Measurements from ENCODE around the gene CADM2.

CADM2 gene

DNA sequence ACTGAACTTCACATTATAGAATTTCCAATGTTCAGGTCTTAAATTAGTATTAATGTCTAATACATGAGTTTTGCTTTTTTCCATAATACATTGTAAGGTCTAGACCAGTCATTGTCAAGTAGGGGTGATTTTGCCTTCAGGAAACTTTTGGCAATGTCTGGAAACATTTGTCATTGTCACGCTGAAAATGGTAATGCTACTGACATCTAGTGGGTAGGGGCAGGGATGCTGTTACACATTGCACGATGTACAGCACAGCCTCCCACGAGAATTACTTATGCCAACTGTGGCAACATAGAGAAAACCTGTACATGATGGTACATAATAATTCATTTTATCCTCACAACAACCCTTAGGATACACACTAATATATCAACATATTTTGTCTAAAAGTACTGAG is 384.1 kb downstream of the CADM2 start:
- TF ChIP-seq, protein P1, sequence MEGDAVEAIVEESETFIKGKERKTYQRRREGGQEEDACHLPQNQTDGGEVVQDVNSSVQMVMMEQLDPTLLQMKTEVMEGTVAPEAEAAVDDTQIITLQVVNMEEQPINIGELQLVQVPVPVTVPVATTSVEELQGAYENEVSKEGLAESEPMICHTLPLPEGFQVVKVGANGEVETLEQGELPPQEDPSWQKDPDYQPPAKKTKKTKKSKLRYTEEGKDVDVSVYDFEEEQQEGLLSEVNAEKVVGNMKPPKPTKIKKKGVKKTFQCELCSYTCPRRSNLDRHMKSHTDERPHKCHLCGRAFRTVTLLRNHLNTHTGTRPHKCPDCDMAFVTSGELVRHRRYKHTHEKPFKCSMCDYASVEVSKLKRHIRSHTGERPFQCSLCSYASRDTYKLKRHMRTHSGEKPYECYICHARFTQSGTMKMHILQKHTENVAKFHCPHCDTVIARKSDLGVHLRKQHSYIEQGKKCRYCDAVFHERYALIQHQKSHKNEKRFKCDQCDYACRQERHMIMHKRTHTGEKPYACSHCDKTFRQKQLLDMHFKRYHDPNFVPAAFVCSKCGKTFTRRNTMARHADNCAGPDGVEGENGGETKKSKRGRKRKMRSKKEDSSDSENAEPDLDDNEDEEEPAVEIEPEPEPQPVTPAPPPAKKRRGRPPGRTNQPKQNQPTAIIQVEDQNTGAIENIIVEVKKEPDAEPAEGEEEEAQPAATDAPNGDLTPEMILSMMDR (IDR thresholded peaks at IDR 0.05; ENCODE audit: unreplicated experiment in 3 of 3): peak in 1 of 3 experiments; percentile 32
- no peak overlapping the region for H3K4me3 Mint-ChIP-seq
- H3K4me1 Mint-ChIP-seq: no peaks in the 10 kb centered on the region
- no peaks in the 10 kb centered on the region for H3K9me3 Mint-ChIP-seq
- no peaks in the 10 kb centered on the region for H3K27me3 Mint-ChIP-seq (ENCODE audit: low read depth)
- no peaks in the 10 kb centered on the region for H3K36me3 Mint-ChIP-seq (ENCODE audit: low read depth)
- no peak overlapping the region for H3K27ac Mint-ChIP-seq

DNA sequence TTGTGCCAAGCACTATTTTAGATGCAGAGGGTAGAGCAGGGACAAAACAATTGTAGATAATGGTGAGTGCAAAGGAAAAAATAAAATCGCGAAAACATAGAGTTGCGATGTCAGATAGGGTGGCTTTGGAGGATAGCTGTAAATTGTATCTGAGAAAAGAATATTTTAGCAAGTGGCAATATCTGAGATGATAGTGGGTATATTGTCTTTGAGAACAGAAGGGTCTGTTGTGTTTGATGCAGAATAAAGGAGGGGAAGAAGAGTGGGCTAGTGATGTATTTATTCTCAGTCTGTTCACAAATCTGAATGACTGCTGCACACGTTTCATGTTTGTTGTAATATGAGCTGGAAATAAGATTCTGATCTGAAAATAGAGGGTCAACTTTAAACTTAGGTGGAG is 396.8 kb downstream of the CADM2 start:
- Mint-ChIP-seq H3K27ac (no peak overlapping the region), H3K27me3 (ENCODE audit: low read depth) (no peaks in the 10 kb centered on the region), H3K4me3 (no peak overlapping the region), H3K9me3 (no peaks in the 10 kb centered on the region), H3K36me3 (ENCODE audit: low read depth) (no peaks in the 10 kb centered on the region), H3K4me1 (no peaks in the 10 kb centered on the region)
- TF ChIP-seq, protein P1 (IDR thresholded peaks at IDR 0.05; ENCODE audit: unreplicated experiment in 3 of 3): no peak

DNA sequence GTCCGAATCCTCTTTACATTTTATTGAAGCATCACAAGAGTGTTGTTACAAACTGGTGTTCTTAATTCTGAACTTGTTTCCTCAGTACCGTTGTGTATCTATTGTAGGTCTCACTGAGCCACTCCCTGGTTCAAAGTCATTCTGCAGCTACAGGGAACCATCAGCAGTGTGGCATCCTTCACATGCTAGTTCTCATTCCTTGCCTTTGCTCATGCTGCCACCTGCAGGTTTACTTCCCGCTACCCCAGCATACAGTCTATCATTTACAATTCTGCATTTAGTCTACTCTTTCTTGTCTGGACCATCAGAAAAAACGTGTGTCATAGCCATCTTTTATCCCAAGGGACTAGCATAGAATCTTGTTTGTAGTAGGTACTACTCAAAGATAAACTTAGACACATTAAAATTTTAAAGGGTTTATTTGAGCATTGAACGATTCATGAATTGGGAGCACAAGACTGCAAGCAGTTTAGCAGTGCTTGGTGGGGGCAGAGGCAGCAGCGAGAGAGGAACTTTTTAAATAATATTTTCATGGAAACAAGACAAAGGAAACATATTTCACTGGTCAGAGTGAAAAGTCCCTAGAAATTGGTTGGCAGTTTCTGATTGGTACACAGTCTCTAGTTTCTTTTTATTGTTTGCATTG is 402.1 kb downstream of the CADM2 start:
- Mint-ChIP-seq H3K27ac (no peak overlapping the region), H3K4me3 (no peak overlapping the region), H3K4me1 (no peaks in the 10 kb centered on the region), H3K27me3 (ENCODE audit: low read depth) (no peaks in the 10 kb centered on the region), H3K9me3 (no peaks in the 10 kb centered on the region), H3K36me3 (ENCODE audit: low read depth) (no peaks in the 10 kb centered on the region)
- TF ChIP-seq, protein P1 (IDR thresholded peaks at IDR 0.05; ENCODE audit: unreplicated experiment in 3 of 3): peak; percentile 53 to 61 (median 55)

DNA sequence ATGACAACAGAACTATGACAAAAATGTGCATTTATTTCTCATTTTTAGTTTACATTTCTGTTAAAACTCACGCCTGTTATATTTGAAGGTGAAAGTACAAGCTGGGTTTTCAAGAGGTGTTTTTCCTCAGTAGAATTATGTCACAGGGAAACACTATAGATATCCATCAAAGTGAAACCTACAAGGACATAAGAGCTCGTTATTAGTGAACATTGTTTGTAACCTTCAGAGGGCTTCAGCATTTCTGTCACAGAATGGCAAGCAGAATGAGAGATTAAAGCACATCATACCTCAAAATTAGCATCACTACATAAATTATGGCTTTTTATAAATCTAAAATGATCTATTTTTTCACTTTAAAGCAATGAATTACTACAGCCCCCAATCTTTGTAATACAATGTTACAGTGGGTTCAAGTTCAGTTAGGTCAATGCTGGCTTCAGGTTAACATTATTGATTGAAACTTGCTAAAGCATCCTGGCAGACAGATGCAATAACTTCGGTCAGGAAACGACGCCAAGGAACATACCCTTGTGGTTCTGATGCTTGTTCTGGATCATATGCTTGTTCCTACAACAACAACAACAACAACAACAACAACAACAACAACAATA is 405.6 kb downstream of the CADM2 start:
- no peaks in the 10 kb centered on the region for H3K27me3 Mint-ChIP-seq (ENCODE audit: low read depth)
- TF ChIP-seq, protein P1 (IDR thresholded peaks at IDR 0.05; ENCODE audit: unreplicated experiment in 3 of 3): no peak
- no peaks in the 10 kb centered on the region for H3K36me3 Mint-ChIP-seq (ENCODE audit: low read depth)
- H3K4me3 Mint-ChIP-seq: no peak overlapping the region
- no peaks in the 10 kb centered on the region for H3K4me1 Mint-ChIP-seq
- H3K27ac Mint-ChIP-seq: no peak overlapping the region
- H3K9me3 Mint-ChIP-seq: no peaks in the 10 kb centered on the region

DNA sequence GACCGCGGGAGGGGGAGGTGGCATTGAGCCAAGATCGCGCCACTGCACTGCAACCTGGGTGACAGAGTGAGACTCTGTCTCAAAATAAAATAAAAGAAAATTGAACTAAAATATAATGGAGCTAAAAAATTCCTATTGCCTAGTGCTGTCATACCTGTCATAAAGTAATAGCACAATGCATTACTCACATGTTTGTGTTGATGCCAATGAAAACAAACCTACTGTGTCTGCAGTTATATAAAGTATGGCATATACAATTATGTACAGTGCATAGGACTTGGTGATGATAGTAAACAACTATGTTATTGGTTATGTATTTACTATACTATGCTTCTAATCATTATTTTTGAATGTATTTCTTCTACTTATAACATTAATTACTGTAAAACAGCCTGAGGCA is 411.6 kb downstream of the CADM2 start:
- TF ChIP-seq, protein P1 (IDR thresholded peaks at IDR 0.05; ENCODE audit: unreplicated experiment in 3 of 3): no peak
- no peak overlapping the region for H3K27ac Mint-ChIP-seq
- H3K36me3 Mint-ChIP-seq (ENCODE audit: low read depth): no peaks in the 10 kb centered on the region
- no peaks in the 10 kb centered on the region for H3K4me1 Mint-ChIP-seq
- H3K27me3 Mint-ChIP-seq (ENCODE audit: low read depth): no peaks in the 10 kb centered on the region
- no peak overlapping the region for H3K4me3 Mint-ChIP-seq
- H3K9me3 Mint-ChIP-seq: no peaks in the 10 kb centered on the region

DNA sequence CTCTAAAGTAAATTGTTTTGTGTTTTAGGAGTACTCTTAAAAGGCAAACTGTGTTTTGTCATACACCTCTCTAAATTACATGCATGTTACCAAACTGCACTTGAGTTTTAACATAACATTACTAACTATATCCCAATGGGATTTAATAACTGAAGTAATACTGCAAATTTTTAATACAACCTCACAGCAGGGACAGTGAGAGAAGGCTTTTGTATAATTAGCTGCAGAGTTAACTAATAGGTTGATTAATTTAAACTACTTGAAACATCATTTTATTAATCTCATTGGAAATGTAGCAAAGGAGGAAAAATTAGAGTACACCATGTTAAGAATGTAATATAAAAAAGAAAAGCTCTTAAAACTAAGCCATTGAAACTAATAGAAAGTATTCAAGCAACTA is 417.3 kb downstream of the CADM2 start:
- TF ChIP-seq, protein P1 (IDR thresholded peaks at IDR 0.05; ENCODE audit: unreplicated experiment in 3 of 3): no peak

More for the DNA sequence above, 417.3 kb downstream of the CADM2 start:
- Mint-ChIP-seq H3K27me3 (ENCODE audit: low read depth) (no peaks in the 10 kb centered on the region), H3K4me3 (no peak overlapping the region), H3K27ac (no peak overlapping the region), H3K4me1 (no peaks in the 10 kb centered on the region), H3K9me3 (no peaks in the 10 kb centered on the region), H3K36me3 (ENCODE audit: low read depth) (no peaks in the 10 kb centered on the region)
